GM19025 (cell line): Measurements from ENCODE around the gene ARHGAP23.
"Not testable (repeated sequence)": the region's sequence is repeated elsewhere in the genome, so short reads cannot be mapped to it uniquely, and the experiment has no call there.

ENCODE experiments used
- ATAC-seq: cut with Tn5 transposase; IDR thresholded peaks from one replicate; pipeline ENCODE4 v1.9.1; 2021; ENCODE audit warnings: mild to moderate bottlenecking, low read depth, moderate library complexity; ENCODE audit not compliant: unreplicated experiment

Gene ARHGAP23

DNA sequence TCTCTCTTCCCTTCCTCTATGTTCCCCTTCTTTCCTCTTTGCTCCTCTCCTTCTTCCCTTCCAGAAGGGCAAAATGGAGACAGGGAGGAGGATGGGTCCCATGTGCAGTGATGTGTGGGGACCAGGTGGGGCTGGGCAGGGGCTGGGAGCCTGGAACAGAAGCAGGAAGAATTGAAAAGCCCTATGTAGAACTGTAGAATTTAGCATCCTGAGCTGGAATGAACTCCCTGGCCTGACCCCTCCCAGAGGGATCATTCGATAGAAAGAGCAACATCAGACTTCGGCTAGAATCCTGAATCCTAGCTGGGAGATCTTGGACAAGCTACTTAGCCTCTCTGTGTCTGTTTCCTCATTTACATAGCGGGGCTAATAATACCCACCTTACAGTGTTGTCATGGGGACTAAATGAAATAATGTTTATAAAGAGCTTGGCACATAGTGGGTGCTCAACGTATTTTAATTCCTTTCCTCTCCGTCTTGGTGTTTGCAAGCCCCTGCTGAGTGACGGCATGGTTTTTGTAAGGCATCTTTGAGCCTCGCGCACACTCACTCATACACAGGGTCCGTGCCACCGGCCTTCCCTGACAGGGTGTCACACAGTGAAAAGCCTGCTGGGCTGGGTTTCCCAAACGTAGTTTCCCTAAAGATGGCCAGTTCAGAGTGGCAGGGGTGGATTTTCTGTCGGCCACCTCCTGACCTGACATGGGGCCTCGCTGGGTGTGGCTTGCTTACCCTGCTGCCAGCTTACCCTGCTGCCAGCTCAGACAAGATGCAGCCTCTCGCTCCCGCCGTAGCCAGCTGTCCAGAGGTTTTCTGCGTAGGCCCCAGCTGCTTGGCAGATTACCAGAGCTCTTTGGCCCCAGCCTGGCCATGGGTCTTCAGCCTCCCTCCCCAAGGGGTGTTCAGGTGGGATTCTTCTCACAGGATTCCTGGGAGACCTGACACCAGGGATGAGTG is 6.1 kb upstream of the ARHGAP23 start:
- ATAC-seq: no peak

GRCh38 chr17:38424297-38424972 is 3.8 kb upstream of the ARHGAP23 start:
- no peak for ATAC-seq

GRCh38 chr17:38425031-38425430 is 3.2 kb upstream of the ARHGAP23 start:
- no peak for ATAC-seq

DNA sequence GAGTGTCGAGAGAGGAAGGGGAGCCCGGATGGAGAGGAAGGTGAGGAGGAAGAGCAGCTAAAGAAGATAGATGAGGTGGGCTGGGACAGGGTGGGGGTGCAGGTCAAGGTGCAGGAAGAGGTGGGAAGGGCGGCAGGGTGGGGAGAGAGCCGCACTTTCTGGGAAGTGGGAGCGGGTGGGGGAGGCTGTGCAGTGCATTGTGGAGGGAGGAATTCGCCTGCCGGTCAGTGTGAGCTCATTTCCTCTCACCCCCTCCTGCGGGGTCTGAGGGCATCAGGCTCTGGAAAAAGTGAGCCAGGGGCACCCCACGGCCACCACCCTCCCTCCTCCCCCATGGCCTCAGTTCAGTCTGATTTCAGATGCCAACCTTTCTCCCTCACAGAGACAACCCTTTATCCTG is 2.5 kb upstream of the ARHGAP23 start:
- no peak for ATAC-seq

- ATAC-seq: no peak
Measured at GRCh38 chr17:38426441-38426840, 1.8 kb upstream of the ARHGAP23 start.

DNA sequence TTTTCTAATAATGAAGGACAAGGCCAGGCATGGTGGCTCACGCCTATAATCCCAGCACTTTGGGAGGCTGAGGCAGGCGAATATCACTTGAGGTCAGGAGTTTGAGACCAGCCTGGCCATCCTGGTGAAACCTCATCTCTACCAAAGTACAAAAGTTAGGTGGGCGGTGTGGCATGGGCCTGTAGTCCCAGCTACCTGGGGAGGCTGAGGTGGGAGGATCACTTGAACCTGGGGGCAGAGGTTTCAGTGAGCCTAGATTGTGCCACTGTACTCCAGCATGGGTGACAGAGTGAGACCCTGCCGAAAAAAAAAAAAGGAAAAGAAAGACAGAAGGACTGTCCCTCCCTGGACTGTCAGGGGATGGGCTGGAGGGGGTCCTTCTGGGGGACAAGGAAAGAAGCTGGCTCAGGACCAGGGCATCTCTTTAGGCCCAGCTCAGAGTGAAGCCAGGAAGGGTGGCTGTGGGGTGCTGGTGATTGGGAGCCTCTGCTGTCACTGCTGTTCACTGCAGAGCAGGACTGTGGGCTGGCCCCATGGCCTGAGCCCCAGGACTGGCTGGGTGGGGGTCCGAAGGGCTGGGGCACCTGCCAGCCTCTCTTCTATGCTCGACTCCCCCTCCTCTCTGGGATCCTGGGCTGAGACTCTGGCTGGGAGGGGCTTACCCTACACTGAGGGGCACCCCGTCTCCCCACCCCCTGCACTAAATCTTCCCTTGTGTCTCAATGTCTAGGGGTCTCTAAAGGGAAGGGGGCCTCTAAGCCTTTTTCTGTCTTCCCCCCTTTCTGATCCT is 909 bp upstream of the ARHGAP23 start:
- no peak for ATAC-seq

DNA sequence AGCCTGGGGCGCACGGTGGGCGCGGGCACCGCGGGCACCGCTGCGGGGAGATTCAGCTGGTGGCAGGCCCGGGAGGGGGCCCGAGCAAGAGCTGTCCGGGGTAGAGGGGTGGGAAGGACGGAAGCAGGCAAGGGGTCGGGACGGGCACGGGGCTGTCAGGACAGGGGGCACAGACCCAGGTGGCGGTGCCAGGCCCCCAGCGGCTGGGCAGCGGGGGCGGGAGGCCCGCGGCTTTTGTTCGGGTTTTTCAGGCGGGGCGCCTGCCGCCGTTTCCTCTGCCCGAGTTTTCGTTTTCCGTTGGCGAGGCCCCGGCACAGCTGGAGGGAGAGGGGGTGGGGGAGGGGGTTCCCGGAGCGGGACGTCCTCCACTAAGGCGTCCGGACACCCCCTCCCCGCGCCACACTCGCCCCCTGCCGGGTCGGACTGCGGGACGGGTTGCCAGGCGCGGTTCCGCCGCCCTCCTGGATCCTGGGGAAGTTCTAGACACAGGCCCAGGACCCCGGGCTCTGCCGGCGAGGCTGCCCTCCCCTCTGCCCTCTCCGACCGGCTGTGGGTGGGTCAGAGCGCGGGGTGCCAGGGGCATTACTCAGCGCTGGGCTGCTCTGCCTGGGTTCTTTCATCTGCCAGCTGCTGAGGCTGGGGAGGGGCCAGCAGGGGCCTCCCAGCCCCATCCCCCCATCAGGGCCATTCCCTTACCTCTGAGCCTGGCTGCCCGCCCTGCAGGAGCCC is 543 bp downstream of the ARHGAP23 start:
- no peak for ATAC-seq

GRCh38 chr17:38429476-38430100 is 1.3 kb downstream of the ARHGAP23 start:
- no peak for ATAC-seq

DNA sequence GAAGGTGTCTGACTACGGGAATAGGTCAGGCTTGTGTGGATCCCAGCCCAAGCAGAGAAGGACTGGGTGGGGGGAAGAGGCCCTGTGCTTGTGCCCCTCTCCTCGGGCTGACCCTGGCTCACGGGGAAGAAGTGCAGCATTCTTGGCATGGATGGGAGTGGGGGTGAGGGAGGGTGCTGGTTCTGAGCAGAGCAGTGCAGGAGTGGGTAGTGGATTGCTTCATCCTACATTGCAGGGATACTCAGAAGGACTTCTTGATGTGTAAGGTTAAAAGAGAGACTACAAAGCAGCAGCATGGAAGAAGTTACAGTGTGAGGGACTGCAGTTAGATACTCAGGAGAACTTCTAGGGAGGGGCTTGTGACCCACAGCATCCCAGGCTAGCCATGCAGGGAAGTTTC is 2.1 kb downstream of the ARHGAP23 start:
- ATAC-seq: no peak

DNA sequence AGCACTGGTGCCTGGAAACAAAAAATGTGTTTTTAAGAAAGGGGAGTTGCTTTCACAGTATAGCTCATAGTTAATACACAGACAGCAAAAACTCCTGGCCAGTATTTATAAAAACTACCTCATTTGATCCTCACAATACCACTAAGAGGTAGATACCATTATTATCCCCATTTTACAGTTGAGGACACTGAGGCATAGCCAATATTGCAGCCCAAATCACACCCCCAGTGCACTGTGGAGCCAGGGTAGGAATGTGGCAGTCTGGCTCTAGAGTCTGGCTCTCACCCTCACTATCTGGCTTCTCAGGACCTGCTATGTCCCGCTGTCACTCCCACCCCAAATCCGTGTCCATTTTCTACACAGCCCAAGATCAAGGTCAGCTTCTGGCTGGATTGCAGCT is 2.6 kb downstream of the ARHGAP23 start:
- ATAC-seq: no peak

- no peak for ATAC-seq
Measured at GRCh38 chr17:38431346-38432145, 3.3 kb downstream of the ARHGAP23 start.

DNA sequence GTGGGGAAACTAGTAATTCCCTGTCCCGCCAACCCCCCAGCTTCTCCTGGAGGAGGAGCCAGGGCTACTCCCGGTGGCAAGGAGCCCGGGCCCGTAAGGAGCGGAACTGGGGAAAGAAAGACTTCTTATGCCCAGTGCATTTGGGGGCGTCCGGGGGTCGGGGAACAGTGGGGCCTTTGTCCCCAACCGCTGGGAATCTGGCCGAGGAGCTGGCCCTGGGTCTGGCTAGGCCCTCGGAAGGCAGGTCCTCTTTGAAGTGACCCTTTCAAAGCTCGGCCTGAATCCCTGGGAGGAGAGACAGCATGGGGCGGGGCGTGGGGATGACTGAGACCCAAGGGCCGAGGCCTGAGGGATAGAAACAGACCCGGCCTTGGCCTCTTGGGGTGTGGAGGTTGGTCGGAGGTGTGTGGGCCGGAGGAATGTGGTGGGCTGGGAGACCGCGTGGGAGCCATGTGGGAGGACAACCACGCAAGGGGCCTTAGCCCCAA is 6.0 kb downstream of the ARHGAP23 start:
- no peak for ATAC-seq

DNA sequence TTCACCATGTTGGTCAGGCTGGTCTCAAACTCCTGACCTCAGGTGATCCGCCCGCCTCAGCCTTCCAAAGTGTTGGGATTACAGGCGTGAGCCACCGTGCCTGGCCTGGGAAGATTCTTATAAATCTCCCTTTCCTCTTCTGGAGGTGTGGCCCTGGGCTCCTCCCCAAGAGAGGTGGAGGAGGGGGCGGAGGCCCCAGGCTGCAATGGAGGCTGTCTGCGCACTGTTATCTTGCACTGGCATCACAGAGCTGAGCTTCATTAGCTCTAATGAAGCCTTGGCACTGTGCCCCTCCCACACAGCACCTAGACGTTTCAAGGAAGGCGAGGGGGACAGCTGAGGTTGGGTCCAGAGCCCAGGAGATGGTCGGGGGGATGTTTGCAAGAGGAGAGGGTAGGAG is 7.5 kb downstream of the ARHGAP23 start:
- no peak for ATAC-seq

GRCh38 chr17:38436386-38436785 is 8.1 kb downstream of the ARHGAP23 start:
- no peak for ATAC-seq

DNA sequence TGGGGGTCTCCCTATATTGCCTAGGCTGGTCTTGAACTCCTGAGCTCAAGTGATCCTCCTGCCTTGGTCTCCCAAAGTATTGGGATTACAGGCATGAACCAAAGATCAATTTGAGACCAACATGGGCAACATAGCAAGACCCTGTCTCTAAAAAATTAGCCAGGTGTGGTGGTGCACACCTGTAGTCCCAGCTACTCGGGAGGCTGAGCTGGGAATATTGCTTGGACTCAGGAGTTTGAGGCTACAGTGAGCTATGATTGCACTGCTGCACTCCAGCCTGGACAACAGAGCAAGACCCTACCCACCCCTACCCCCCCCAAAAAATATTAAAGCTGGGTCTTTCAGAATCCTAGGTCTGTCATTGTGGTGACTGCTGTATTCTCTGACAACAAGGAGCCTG is 9.0 kb downstream of the ARHGAP23 start:
- ATAC-seq: not testable (repeated sequence)

DNA sequence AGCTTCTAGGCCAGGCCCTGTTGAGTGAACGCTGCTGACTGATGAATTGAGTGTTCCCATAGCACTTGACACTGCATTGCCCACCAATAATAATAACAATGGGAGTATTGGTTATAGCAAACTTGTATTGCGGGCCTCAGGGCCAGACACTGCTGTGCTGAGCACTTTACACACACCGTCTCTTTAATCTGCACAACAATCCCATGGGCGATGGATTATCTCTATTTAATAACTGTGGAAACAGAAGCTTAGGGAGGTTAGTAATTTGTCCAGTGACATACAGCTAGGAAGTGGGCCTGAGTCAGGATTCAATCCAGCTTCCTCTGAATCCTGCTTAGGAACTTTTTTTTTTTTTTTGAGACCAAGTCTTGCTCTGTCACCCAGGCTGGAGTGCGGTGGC is 11.2 kb downstream of the ARHGAP23 start:
- ATAC-seq: no peak

GRCh38 chr17:38440614-38441397 is 12.5 kb downstream of the ARHGAP23 start:
- no peak for ATAC-seq

DNA sequence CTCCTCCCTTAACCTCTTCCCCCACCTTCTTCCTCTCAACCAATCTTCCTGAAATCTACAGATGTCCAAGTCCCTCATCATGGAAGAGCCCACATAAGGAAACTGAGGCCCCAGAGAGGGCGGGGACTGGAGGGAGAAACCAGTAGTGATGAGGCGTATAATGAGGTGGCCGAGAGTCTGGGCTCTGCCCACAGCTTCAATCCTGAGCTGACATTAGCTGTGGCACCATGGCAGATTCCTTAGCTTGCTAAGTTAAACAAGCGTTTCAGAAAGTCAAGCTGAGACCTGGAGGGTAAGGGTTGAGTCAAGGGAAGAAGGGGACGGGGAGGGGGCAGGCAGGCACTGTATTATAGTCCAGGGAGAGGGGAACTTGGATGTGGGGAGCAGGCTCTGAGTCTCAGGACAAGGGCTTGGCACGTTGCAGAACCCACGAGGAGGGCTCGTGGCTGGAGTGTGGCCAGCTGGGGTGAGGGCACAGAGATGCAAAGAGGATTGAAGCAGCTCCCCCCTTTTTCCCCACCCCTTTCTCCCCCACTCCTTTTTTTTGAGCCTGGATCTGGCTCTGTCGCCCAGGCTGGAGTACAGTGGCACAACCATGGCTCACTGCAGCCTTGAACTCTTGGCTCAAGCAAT is 13.3 kb downstream of the ARHGAP23 start:
- no peak for ATAC-seq
